Peyer's patch (tissue), 4 donors: Measurements from ENCODE around the gene TMEM218.

ENCODE experiments used
- CTCF ChIP-seq, 6 experiments: fragments of 450-650 bp in 4 of 6; fragments of 200-600 bp in 2 of 6; sonication (generic) in 1 of 6; IDR thresholded peaks; one replicate each; pipeline ENCODE4 v1.5.1; 2017 to 2019; ENCODE audit warnings: antibody characterized with exemption in 6 of 6, mild to moderate bottlenecking in 3 of 6, moderate library complexity in 1 of 6
- POLR2A ChIP-seq, 2 donors: fragments of 450-650 bp; IDR thresholded peaks; one replicate each; pipeline ENCODE4 v1.5.1; 2017; ENCODE audit warnings: antibody characterized with exemption in 2 of 2, mild to moderate bottlenecking in 2 of 2, moderate library complexity in 2 of 2

- TF ChIP-seq POLR2A (IDR thresholded peaks at IDR 0.05): no peak
- no peak for TF ChIP-seq CTCF (IDR thresholded peaks at IDR 0.05)
Observed at GRCh38 chr11:125123194-125123946, 11.9 kb upstream of the TMEM218 start.
